T1000 (cell line): ENCODE results near the gene MLH1.

Experiments used
- DNase-seq: peaks from one replicate; lab custom pipeline; 2025; ENCODE audit warnings: mixed read lengths; lab: John Stamatoyannopoulos, UW

The MLH1 gene

DNA sequence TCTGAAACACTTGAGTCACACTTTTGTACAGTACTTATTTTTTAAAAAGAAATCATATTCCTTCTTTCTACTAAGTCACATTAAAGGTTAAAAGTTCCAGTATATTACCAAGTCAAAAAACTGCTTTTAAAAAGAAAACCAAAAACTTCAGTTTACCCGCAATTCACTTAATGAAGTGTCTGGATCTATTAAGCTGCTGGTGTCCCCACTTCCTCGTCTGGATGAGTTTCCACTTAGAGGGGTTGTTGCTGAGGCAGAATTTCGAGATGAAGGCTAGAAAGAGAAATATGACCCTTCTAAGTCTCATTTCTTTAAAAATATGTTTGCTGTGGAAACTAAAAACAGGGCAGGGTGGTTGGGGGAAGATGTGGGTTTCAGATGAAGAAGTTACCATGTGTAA lies 101.3 kb downstream of the MLH1 start:
- no peak for DNase-seq

DNA sequence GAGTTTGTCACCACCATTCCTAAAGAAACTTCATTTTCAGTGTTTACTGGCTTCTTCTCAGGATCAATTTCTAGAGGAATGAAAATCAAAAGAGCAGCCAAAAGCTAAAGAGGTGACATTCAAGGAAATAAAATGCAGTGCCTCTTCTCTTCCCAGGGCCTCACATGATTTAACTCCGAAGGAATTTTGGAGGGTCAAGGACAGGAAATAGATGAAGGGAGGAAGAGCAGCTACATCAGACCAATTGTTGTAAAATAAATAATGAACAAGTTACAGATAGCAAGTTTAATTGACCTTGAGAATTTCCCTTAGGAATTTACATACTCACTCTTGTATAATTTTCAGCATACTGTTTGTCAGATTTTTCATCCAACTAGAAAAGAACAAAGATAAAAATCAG lies 103.0 kb downstream of the MLH1 start:
- no peak for DNase-seq

DNA sequence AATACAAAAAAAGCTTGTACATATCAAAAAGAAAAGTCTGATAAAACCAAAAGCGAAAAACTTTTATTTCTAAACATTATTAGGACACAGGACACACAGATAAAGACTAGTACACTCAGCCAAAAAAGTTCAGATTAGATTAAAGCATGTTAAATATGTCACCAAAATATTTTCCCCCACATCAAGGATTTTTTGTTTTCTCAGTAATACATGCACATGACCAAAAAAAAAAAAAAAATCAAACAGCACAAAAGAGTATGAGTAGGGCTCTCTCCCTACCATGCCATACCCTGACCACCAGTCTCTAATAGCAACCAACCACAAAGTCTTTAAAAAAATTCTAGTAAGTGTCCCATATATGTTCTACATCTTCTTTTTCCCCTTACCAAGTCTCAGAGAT lies 103.7 kb downstream of the MLH1 start:
- no peak for DNase-seq

DNA sequence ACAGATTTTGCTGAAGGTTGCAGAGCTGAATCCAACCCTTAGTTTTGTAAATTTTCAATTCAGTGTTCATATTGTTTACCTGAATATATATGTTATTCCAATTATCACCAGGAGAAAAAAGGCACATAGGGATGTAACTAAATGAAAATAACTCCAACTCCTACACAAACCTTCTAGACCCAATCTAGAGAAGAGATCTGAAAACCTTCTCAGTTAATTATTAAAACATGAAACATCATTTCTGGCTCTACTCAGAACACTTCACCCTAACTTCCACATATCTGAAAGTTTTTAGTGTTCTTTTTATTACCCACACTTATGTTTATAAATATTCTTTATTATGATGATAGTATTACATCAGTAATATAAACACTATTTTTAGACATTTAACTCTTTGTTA lies 104.5 kb downstream of the MLH1 start:
- DNase-seq, result no peak

DNA sequence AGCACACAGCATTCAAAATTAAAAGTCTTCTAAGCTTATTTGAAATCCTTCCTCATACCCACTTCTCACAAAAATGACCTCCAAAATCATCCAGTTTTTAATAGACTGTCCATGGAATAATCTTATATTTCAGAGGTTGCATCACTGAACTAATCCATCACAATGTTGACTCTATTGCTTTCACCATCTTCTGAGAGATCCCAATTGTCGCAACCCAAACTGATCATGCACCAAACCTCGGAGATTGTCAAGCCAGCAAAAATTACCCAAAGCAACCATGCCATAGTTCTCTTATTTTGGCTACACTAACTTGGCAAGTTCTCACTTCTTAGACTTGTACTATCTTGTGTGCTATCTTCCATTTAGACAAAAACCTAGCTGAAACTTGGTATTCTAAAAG lies 105.6 kb downstream of the MLH1 start:
- no peak for DNase-seq

DNA sequence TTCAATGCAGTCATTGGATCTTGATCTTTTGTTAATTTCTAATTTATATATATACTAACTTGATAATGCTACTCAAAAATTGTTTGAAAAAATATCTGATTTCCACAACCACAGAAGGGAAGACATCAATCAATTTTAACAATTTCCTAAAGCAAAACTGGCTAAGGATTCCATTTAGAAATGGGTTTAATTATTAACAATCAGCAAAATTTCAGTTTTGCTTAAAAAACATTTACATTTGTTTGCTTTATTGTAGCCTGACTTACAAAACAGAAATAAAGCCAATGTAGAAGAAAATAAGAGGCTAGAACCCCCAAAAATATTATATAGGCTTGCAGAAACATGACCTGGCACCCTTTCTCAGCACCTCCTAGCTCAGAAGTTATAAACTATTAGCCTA lies 106.2 kb downstream of the MLH1 start:
- no peak for DNase-seq

DNA sequence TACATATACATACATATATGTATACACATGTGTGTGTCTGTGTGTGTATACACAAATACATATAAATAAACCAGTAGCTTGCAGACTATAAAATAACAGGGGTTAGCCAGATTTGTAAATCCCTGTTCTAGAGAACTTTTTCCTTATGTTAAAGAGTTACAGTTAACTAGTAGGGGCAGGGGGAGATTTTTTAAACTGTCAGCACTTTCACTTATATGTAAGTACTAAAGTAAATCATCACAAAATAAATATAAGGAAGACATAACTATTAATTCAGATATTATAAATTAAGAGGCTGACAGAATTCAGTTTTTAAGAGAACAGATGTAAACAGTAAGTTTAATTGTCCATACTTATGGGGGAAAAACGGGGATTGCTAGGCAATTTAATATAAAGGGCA lies 107.1 kb downstream of the MLH1 start:
- no peak for DNase-seq
